ENCODE measurements around the gene RER1. TPM values are rescaled to one million over a fixed set of nuclear protein-coding genes. Genes with fewer than 3 reads are reported as not detected.

Gene RER1
- total RNA-seq, 1 donor from 2014 or later, result 147 TPM

GRCh38 chr1:2429780-2430591 is 38.3 kb downstream of the RER1 start:
- no peak overlapping the region for H3K4me3 Mint-ChIP-seq (ENCODE audit: unreplicated experiment)

GRCh38 chr1:2430592-2430973 is 38.9 kb downstream of the RER1 start:
- no peak overlapping the region for H3K4me3 Mint-ChIP-seq (ENCODE audit: unreplicated experiment)
- no peak for TF ChIP-seq CTCF (IDR thresholded peaks at IDR 0.05)
- H3K27ac Mint-ChIP-seq (ENCODE audit: unreplicated experiment), result no peak overlapping the region
- no peaks in the 10 kb centered on the region for H3K4me1 Mint-ChIP-seq (ENCODE audit: unreplicated experiment)
- DNase-seq (ENCODE audit: extremely low spot score, unreplicated experiment), result no peak
- no peaks in the 10 kb centered on the region for H3K9me3 Mint-ChIP-seq (ENCODE audit: unreplicated experiment)
- peaks cover 6% of the 10 kb centered on the region for H3K27me3 Mint-ChIP-seq (ENCODE audit: unreplicated experiment)
- no peaks in the 10 kb centered on the region for H3K36me3 Mint-ChIP-seq (ENCODE audit: unreplicated experiment)

More at GRCh38 chr1:2429780-2430591, 38.3 kb downstream of the RER1 start:
- TF ChIP-seq CTCF (IDR thresholded peaks at IDR 0.05), result peak; percentile 34
- H3K4me1 Mint-ChIP-seq (ENCODE audit: unreplicated experiment), result no peaks in the 10 kb centered on the region
- DNase-seq (ENCODE audit: extremely low spot score, unreplicated experiment), result no peak
- H3K36me3 Mint-ChIP-seq (ENCODE audit: unreplicated experiment), result no peaks in the 10 kb centered on the region
- H3K9me3 Mint-ChIP-seq (ENCODE audit: unreplicated experiment), result no peaks in the 10 kb centered on the region
- H3K27ac Mint-ChIP-seq (ENCODE audit: unreplicated experiment), result no peak overlapping the region
- peaks cover 6% of the 10 kb centered on the region for H3K27me3 Mint-ChIP-seq (ENCODE audit: unreplicated experiment)

GRCh38 chr1:2431103-2431502 is 39.5 kb downstream of the RER1 start:
- no peak overlapping the region for H3K27ac Mint-ChIP-seq (ENCODE audit: unreplicated experiment)

GRCh38 chr1:2431518-2431917 is 39.9 kb downstream of the RER1 start:
- Mint-ChIP-seq H3K9me3 (ENCODE audit: unreplicated experiment) (no peaks in the 10 kb centered on the region), H3K4me1 (ENCODE audit: unreplicated experiment) (no peaks in the 10 kb centered on the region), H3K27me3 (ENCODE audit: unreplicated experiment) (peaks cover 6% of the 10 kb centered on the region), H3K36me3 (ENCODE audit: unreplicated experiment) (no peaks in the 10 kb centered on the region), H3K27ac (ENCODE audit: unreplicated experiment) (no peak overlapping the region), H3K4me3 (ENCODE audit: unreplicated experiment) (no peak overlapping the region)
- no peak for TF ChIP-seq CTCF (IDR thresholded peaks at IDR 0.05)
- DNase-seq (ENCODE audit: extremely low spot score, unreplicated experiment), result no peak

More at GRCh38 chr1:2431103-2431502, 39.5 kb downstream of the RER1 start:
- H3K27me3 Mint-ChIP-seq (ENCODE audit: unreplicated experiment), result peaks cover 6% of the 10 kb centered on the region
- no peaks in the 10 kb centered on the region for H3K36me3 Mint-ChIP-seq (ENCODE audit: unreplicated experiment)
- H3K4me3 Mint-ChIP-seq (ENCODE audit: unreplicated experiment), result no peak overlapping the region
- H3K4me1 Mint-ChIP-seq (ENCODE audit: unreplicated experiment), result no peaks in the 10 kb centered on the region
- DNase-seq (ENCODE audit: extremely low spot score, unreplicated experiment), result no peak
- no peaks in the 10 kb centered on the region for H3K9me3 Mint-ChIP-seq (ENCODE audit: unreplicated experiment)
- TF ChIP-seq CTCF (IDR thresholded peaks at IDR 0.05), result no peak

- H3K27ac Mint-ChIP-seq (ENCODE audit: unreplicated experiment), result no peak overlapping the region
- H3K9me3 Mint-ChIP-seq (ENCODE audit: unreplicated experiment), result no peaks in the 10 kb centered on the region
- H3K4me3 Mint-ChIP-seq (ENCODE audit: unreplicated experiment), result no peak overlapping the region
- H3K27me3 Mint-ChIP-seq (ENCODE audit: unreplicated experiment), result peaks cover 6% of the 10 kb centered on the region
- no peak for TF ChIP-seq CTCF (IDR thresholded peaks at IDR 0.05)
- no peak for DNase-seq (ENCODE audit: extremely low spot score, unreplicated experiment)
- no peaks in the 10 kb centered on the region for H3K36me3 Mint-ChIP-seq (ENCODE audit: unreplicated experiment)
- H3K4me1 Mint-ChIP-seq (ENCODE audit: unreplicated experiment), result no peaks in the 10 kb centered on the region
Measured at GRCh38 chr1:2432441-2432844, 40.8 kb downstream of the RER1 start.

Measured in osteocyte (in vitro differentiated cells).